Left lung (tissue), 10 donors: ENCODE results near the gene EMILIN2. TPM values are rescaled to one million over a fixed set of nuclear protein-coding genes. Genes with fewer than 3 reads are reported as not detected.

ENCODE experiments used
- ATAC-seq: fragments of 200-7000 bp; cut with Tn5 transposase; one replicate; pipeline ENCODE4 v1.9.1; 2020; ENCODE audit warnings: moderate library complexity
- DNase-seq, 4 donors: peaks; one replicate each; pipeline ENCODE4 v3.0.0-alpha.2; 2013 to 2020
- H3K27ac ChIP-seq, 2 donors: fragments of 200-600 bp; sonication (generic) in 1 of 2; one replicate each; pipeline versions ENCODE4 v1.5.0 to v1.8.0; 2020 to 2021
- H3K27me3 ChIP-seq, 2 donors: fragments of 200-600 bp; sonication (generic) in 1 of 2; one replicate each; pipeline versions ENCODE4 v1.5.0 to v1.8.0; 2020 to 2021
- H3K36me3 ChIP-seq, 2 donors: fragments of 200-600 bp; sonication (generic) in 1 of 2; one replicate each; pipeline versions ENCODE4 v1.5.0 to v1.8.0; 2020 to 2021
- H3K4me1 ChIP-seq, 2 donors: fragments of 200-600 bp; one replicate each; pipeline ENCODE4 v1.8.0; 2021
- H3K4me3 ChIP-seq, 2 donors: fragments of 200-600 bp; sonication (generic) in 1 of 2; one replicate each; pipeline versions ENCODE4 v1.5.0 to v1.8.0; 2020 to 2021; ENCODE audit warnings: mild to moderate bottlenecking in 1 of 2
- H3K9me3 ChIP-seq, 2 donors: fragments of 200-600 bp; sonication (generic) in 1 of 2; one replicate each; pipeline versions ENCODE4 v1.5.0 to v1.8.0; 2020 to 2021
- CTCF ChIP-seq, 2 donors: fragments of 200-600 bp; sonication (generic) in 1 of 2; IDR thresholded peaks; one replicate each; pipeline versions ENCODE4 v1.5.0 to v1.8.0; 2021; ENCODE audit warnings: antibody characterized with exemption in 2 of 2
- intact Hi-C, 2 donors: fragments of 100-400 bp; cut with DNase I; formaldehyde crosslinking; loops; one replicate each; pipeline versions ENCODE4 v1.11.2 to v1.14.2; 2022
- polyA plus RNA-seq, 6 donors: library from polyadenylated mRNA; unstranded; fragments of 120-200 nt; gene quantifications; one replicate each; pipeline ENCODE4 v1.2.1, GENCODE V29; 2013; ENCODE audit not compliant: insufficient read length in 6 of 6
- total RNA-seq, 2 donors: library from RNA; stranded (reverse); fragmentation: NEBNext Ultra II Directional; extraction: Animal tissue kit (Norgen Biotek cat#: 25700); gene quantifications; one replicate each; pipeline ENCODE4 v1.2.1, GENCODE V29; 2021
- donor health status: DM: no; HTN: yes; CAD: no.
- donor health status: DM: no; HTN: no; CAD: no.

EMILIN2 gene
- total and polyA plus RNA-seq, 8 donors: 10.6 to 56.2 (median 15.1) TPM

GRCh38 chr18:2811416-2811815, 35.4 kb upstream of the EMILIN2 start:
- H3K36me3 ChIP-seq: no peaks in the 10 kb centered on the region
- H3K27me3 ChIP-seq: no peaks in the 10 kb centered on the region
- intact Hi-C loops: no loop called here
- H3K4me1 ChIP-seq: no peaks in the 10 kb centered on the region
- H3K4me3 ChIP-seq: no peak overlapping the region
- no peak for TF ChIP-seq CTCF (IDR thresholded peaks at IDR 0.05)
- DNase-seq: no peak
- H3K27ac ChIP-seq: no peak overlapping the region
- no peak for ATAC-seq
- peaks cover 0 to 44% of the 10 kb centered on the region in 2 donors for H3K9me3 ChIP-seq

DNA sequence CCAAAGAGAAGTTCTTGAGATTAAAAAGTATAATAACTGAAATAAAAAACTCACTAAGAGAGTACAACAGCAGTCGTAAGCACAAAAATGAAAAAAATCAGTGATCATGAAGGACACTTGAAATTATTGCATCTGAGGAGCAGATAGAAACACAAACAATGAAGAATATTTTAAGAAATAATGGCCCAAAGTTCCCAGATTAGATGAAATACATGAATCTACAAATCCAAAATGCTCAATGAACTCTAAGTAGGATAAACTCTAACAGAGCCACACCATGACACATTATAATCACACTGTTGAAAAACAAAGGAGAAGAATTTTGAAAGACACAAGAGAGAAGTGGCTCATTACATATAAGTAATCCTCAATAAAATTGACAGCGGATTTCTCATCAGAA, 31.9 kb upstream of the EMILIN2 start:
- Histone ChIP-seq H3K27ac (no peak overlapping the region), H3K36me3 (no peaks in the 10 kb centered on the region), H3K4me3 (no peak overlapping the region), H3K27me3 (no peaks in the 10 kb centered on the region), H3K4me1 (no peaks in the 10 kb centered on the region), H3K9me3 (peaks cover 0 to 36% of the 10 kb centered on the region in 2 donors)
- no peak for TF ChIP-seq CTCF (IDR thresholded peaks at IDR 0.05)
- DNase-seq (no peak), ATAC-seq (no peak)
- intact Hi-C loops: no loop called here

DNA sequence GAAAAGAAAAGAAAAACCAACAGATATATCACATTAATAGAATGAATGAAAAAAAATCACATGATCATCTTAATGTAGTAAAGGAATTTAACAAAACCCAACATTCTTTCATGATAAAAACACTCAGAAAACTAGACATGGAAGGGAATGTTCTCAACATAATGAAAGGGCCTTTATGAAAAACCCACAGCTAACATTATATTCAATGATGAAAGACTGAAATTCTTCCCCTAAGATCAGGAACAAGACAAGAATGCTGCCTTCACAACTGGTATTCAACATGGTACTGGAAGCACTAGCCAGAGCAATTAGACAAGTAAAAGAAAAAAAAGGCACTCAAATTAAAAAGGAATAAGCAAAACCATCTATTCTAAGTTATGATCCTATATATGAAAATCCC, 28.5 kb upstream of the EMILIN2 start:
- no peaks in the 10 kb centered on the region for H3K4me1 ChIP-seq
- intact Hi-C loops: no loop called here
- no peaks in the 10 kb centered on the region for H3K27me3 ChIP-seq
- ATAC-seq: no peak
- H3K36me3 ChIP-seq: no peaks in the 10 kb centered on the region
- no peak for DNase-seq
- H3K9me3 ChIP-seq: peaks cover 0 to 23% of the 10 kb centered on the region in 2 donors
- no peak overlapping the region for H3K4me3 ChIP-seq
- TF ChIP-seq CTCF (IDR thresholded peaks at IDR 0.05): no peak
- H3K27ac ChIP-seq: no peak overlapping the region

DNA sequence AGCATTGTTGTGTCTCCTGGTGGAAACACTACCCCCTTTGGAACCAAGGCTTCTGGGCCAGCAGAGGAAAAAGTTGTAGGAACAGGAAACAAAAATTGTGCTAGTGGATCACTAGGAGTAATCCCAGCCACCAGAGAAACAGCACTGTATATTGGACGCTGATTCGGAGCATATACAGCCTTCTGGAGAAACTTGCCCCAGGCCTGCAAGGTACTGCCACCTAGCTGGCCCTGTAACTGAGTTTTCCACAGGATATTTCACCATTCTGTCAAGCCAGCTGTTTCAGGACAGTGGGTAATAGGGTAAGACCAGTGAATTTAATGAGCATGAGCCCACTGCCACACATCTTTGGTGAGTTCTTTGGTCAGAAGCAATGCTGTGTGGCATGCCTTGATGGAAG, 25.1 kb upstream of the EMILIN2 start:
- no peak for TF ChIP-seq CTCF (IDR thresholded peaks at IDR 0.05)

GRCh38 chr18:2822213-2822921, 24.4 kb upstream of the EMILIN2 start:
- no peak for TF ChIP-seq CTCF (IDR thresholded peaks at IDR 0.05)
- no peaks in the 10 kb centered on the region for H3K27me3 ChIP-seq
- peaks cover 0 to 1% of the 10 kb centered on the region in 2 donors for H3K9me3 ChIP-seq
- no peak overlapping the region for H3K27ac ChIP-seq
- intact Hi-C loops: no loop called here
- no peak overlapping the region for H3K4me3 ChIP-seq
- ATAC-seq (no peak), DNase-seq (no peak)
- no peaks in the 10 kb centered on the region for H3K36me3 ChIP-seq
- no peaks in the 10 kb centered on the region for H3K4me1 ChIP-seq

More for the DNA sequence above, 25.1 kb upstream of the EMILIN2 start:
- Histone ChIP-seq H3K4me1 (no peaks in the 10 kb centered on the region), H3K27me3 (no peaks in the 10 kb centered on the region), H3K4me3 (no peak overlapping the region), H3K9me3 (peaks cover 0 to 1% of the 10 kb centered on the region in 2 donors), H3K36me3 (no peaks in the 10 kb centered on the region), H3K27ac (no peak overlapping the region)
- intact Hi-C loops: no loop called here
- no peak for ATAC-seq
- no peak for DNase-seq
